WERI-Rb-1 (cell line): ENCODE results near the gene GRIK3.

Source experiments
- DNase-seq: peaks from one replicate; pipeline ENCODE4 v3.0.0-alpha.2; 2020
- H3K27ac ChIP-seq: fragments of 250-450 bp; sonication (Bioruptor Pico); 2 replicates; pipeline ENCODE4 v1.5.1; 2020; ENCODE audit warnings: mild to moderate bottlenecking, moderate library complexity
- H3K27me3 ChIP-seq: fragments of 250-450 bp; sonication (Bioruptor Pico); 2 replicates; pipeline ENCODE4 v1.5.1; 2021; ENCODE audit warnings: mild to moderate bottlenecking, low read depth, moderate library complexity; ENCODE audit not compliant: insufficient read depth, severe bottlenecking
- H3K36me3 ChIP-seq: fragments of 250-450 bp; sonication (Bioruptor Pico); 2 replicates; pipeline ENCODE4 v1.5.1; 2020; ENCODE audit warnings: mild to moderate bottlenecking, moderate library complexity
- H3K4me3 ChIP-seq: 2 replicates; pipeline ENCODE4 v1.5.1; 2011; ENCODE audit warnings: low read depth, mild to moderate bottlenecking, control low read depth, low read length
- H3K9me3 ChIP-seq: fragments of 250-450 bp; sonication (Bioruptor Pico); 2 replicates; pipeline ENCODE4 v1.5.1; 2021; ENCODE audit warnings: mild to moderate bottlenecking, moderate library complexity; ENCODE audit not compliant: severe bottlenecking
- TF ChIP-seq, protein P1 (sequence below): IDR thresholded peaks from 2 replicates; pipeline ENCODE4 v1.5.1; 2011; ENCODE audit warnings: low read depth, mild to moderate bottlenecking, control low read depth, inconsistent platforms, low read length

Gene GRIK3

DNA sequence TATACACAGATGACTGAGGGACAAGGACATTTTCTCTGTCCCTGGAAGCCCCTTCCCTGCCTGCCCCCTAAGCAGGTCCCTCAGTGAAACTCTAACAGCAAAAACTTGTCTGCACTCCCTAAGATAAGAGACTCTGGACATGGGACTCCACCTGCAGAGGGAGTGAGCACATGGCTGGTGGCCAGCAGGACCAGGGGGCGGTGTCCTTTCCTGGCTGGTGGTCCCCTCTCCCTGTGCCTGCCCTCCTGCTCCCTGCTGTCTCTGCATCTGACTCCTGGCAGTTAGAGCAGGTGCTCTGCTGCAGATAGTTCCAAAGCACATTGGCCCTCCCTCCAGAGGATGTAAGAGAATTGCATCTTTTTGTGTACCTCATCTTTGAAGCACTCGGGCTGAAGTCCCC is 215.5 kb downstream of the GRIK3 start:
- TF ChIP-seq, protein P1, sequence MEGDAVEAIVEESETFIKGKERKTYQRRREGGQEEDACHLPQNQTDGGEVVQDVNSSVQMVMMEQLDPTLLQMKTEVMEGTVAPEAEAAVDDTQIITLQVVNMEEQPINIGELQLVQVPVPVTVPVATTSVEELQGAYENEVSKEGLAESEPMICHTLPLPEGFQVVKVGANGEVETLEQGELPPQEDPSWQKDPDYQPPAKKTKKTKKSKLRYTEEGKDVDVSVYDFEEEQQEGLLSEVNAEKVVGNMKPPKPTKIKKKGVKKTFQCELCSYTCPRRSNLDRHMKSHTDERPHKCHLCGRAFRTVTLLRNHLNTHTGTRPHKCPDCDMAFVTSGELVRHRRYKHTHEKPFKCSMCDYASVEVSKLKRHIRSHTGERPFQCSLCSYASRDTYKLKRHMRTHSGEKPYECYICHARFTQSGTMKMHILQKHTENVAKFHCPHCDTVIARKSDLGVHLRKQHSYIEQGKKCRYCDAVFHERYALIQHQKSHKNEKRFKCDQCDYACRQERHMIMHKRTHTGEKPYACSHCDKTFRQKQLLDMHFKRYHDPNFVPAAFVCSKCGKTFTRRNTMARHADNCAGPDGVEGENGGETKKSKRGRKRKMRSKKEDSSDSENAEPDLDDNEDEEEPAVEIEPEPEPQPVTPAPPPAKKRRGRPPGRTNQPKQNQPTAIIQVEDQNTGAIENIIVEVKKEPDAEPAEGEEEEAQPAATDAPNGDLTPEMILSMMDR, result no peak
- no peaks in the 10 kb centered on the region for H3K9me3 ChIP-seq
- no peak for DNase-seq
- no peaks in the 10 kb centered on the region for H3K27me3 ChIP-seq
- H3K27ac ChIP-seq, result no peak overlapping the region
- H3K4me3 ChIP-seq, result no peak overlapping the region
- peaks cover 93% of the 10 kb centered on the region for H3K36me3 ChIP-seq

DNA sequence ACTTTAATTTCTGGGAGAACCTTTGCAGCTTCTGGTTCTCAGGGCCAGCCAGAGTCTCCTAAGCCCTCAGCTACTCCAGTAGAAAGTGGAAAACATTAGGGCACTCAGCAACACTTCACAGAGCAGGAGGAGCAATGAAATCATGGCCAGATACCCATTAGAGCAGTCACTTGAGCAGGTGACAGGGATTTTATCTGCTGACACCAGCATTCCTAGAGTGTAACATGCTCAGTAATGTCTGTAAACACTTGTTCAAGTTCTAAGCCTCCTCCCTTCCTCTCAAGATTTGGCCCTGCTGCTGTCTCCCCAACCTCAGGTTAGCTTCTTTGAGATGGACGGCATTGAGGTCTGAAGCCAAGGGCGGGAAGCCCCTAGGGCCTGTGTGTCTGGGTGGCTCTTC is 218.0 kb downstream of the GRIK3 start:
- H3K4me3 ChIP-seq, result no peak overlapping the region
- H3K27ac ChIP-seq, result no peak overlapping the region
- TF ChIP-seq, protein P1, result no peak
- no peak for DNase-seq
- peaks cover 95% of the 10 kb centered on the region for H3K36me3 ChIP-seq
- no peaks in the 10 kb centered on the region for H3K9me3 ChIP-seq
- no peaks in the 10 kb centered on the region for H3K27me3 ChIP-seq

- Histone ChIP-seq H3K4me3 (no peak overlapping the region), H3K9me3 (no peaks in the 10 kb centered on the region), H3K27ac (no peak overlapping the region), H3K27me3 (no peaks in the 10 kb centered on the region), H3K36me3 (peaks cover 94% of the 10 kb centered on the region)
- no peak for DNase-seq
- TF ChIP-seq, protein P1, result no peak
Measured at GRCh38 chr1:36814774-36815173, 219.5 kb downstream of the GRIK3 start.

- no peaks in the 10 kb centered on the region for H3K9me3 ChIP-seq
- H3K27ac ChIP-seq, result no peak overlapping the region
- H3K36me3 ChIP-seq, result peaks cover 90% of the 10 kb centered on the region
- H3K4me3 ChIP-seq, result no peak overlapping the region
- TF ChIP-seq, protein P1, result no peak
- no peaks in the 10 kb centered on the region for H3K27me3 ChIP-seq
- no peak for DNase-seq
Measured at GRCh38 chr1:36814083-36814482, 220.2 kb downstream of the GRIK3 start.

DNA sequence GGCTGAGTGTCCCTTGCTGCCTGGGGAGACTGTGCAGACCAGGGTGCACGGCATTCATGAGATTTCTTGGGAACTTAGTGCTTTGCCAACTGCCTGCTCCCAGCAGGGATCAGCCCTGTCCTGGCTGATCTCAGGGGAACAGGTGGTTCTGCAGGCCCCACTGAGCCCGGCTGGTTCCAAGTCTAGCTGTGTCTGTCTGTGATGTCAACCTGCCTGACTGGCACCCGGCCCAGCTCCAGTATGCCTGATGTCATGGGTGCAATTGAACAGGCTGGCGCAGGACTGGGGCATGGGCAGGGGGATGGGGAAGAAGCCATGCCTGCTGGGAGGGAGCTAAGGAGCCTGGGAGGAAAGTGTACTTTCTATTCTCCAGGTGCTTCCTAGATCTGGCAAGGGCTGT is 227.1 kb downstream of the GRIK3 start:
- TF ChIP-seq, protein P1, result no peak
- Histone ChIP-seq H3K9me3 (no peaks in the 10 kb centered on the region), H3K4me3 (no peak overlapping the region), H3K27me3 (no peaks in the 10 kb centered on the region), H3K36me3 (peaks cover 72% of the 10 kb centered on the region), H3K27ac (peak overlapping the region; percentile 76)
- DNase-seq, result peak; percentile 72

DNA sequence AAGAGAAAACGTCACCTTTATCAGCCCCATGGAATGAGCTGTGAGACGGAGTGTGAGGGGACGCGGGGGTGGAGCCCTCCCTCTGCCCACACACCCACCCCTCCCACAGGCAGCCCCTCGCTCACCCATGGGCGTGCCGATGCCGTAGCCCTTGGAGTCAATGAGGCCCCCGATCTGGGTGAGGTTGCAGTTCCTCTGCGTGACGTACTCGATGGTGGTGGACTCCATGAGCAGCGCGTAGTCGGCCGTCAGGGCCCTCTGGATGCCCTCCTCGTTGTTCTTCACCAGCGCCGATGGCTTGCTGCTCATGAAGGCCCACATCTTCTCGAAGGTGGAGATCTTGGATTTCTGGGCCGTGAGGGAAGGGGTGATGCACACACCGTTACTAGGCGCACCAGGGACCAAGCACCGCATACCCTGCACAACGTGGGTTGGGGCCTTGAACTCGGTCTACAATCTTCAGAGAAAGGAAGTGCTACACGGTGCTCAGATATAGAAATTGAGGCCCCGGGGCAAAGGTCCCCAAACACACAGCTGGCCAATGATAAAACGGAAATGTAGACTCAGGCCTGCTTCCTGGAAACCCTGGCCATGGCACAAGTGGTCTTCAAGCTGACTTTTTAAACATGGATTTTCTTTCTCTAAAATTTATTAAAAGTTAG is 228.2 kb downstream of the GRIK3 start:
- Histone ChIP-seq H3K27me3 (no peaks in the 10 kb centered on the region), H3K27ac (peak overlapping the region; percentile 76), H3K36me3 (peaks cover 72% of the 10 kb centered on the region), H3K9me3 (no peaks in the 10 kb centered on the region), H3K4me3 (no peak overlapping the region)
- TF ChIP-seq, protein P1, result no peak
- DNase-seq, result no peak
